IPS DF 4.7 (cell line): ENCODE data around the gene ZNF383.
"Not testable (repeated sequence)": the region's sequence is repeated elsewhere in the genome, so short reads cannot be mapped to it uniquely, and the experiment has no call there.

ENCODE experiments used
- DNase-seq: peaks from one replicate; pipeline ENCODE4 v3.0.0-alpha.2; 2013; ENCODE audit warnings: low spot score; ENCODE audit errors: extremely low read depth

The ZNF383 gene

GRCh38 chr19:37292998-37293939 is 75.3 kb downstream of the ZNF383 start:
- DNase-seq: not testable (repeated sequence)

- not testable (repeated sequence) for DNase-seq
Measured at GRCh38 chr19:37294246-37294645, 76.2 kb downstream of the ZNF383 start.
